Progenitor cell of endocrine pancreas (in vitro differentiated cells): Measurements from ENCODE around the gene NOL11. TPM values are rescaled to one million over a fixed set of nuclear protein-coding genes. Genes with fewer than 3 reads are reported as not detected.
A peak's percentile ranks its signal among the peaks of the same experiment; 100 is the strongest.

Experiments
- DNase-seq: peaks from one replicate; pipeline ENCODE4 v3.0.0; 2021; ENCODE audit warnings: low spot score; ENCODE audit not compliant: unreplicated experiment
- H3K27ac Mint-ChIP-seq: 2 replicates; pipeline ENCODE4 v1.8.0; 2021; ENCODE audit warnings: mild to moderate bottlenecking, moderate library complexity, mixed read lengths
- H3K27me3 Mint-ChIP-seq: 2 replicates; pipeline ENCODE4 v1.8.0; 2021; ENCODE audit warnings: mixed read lengths
- H3K36me3 Mint-ChIP-seq: 2 replicates; pipeline ENCODE4 v1.8.0; 2022; ENCODE audit warnings: mixed read lengths; ENCODE audit not compliant: insufficient read depth
- H3K4me1 Mint-ChIP-seq: 2 replicates; pipeline ENCODE4 v1.8.0; 2021; ENCODE audit warnings: low read depth, mixed read lengths
- H3K4me3 Mint-ChIP-seq: 2 replicates; pipeline ENCODE4 v1.8.0; 2021; ENCODE audit warnings: low read depth, mild to moderate bottlenecking, moderate library complexity, mixed read lengths
- H3K9me3 Mint-ChIP-seq: 2 replicates; pipeline ENCODE4 v1.8.0; 2021; ENCODE audit warnings: low read depth, mixed read lengths
- CTCF ChIP-seq: fragments of 200-600 bp; sonication (generic); IDR thresholded peaks from one replicate; pipeline ENCODE4 v1.5.0; 2021; ENCODE audit warnings: antibody characterized with exemption, mild to moderate bottlenecking; ENCODE audit not compliant: unreplicated experiment
- total RNA-seq: library from RNA; stranded (reverse); gene quantifications from 2 replicates; pipeline ENCODE4 v1.2.1, GENCODE V29; 2021

NOL11 gene
- total RNA-seq, 1 donor from 2014 or later = 63.0 TPM

GRCh38 chr17:67685351-67685750 is 32.4 kb upstream of the NOL11 start:
- DNase-seq = no peak
- Mint-ChIP-seq H3K4me1 (peaks cover 3% of the 10 kb centered on the region), H3K9me3 (no peaks in the 10 kb centered on the region), H3K27ac (no peak overlapping the region), H3K36me3 (no peaks in the 10 kb centered on the region), H3K27me3 (no peaks in the 10 kb centered on the region), H3K4me3 (no peak overlapping the region)
- TF ChIP-seq CTCF = no peak

GRCh38 chr17:67686241-67686640 is 31.5 kb upstream of the NOL11 start:
- H3K27ac Mint-ChIP-seq = no peak overlapping the region
- no peak for TF ChIP-seq CTCF
- no peak overlapping the region for H3K4me3 Mint-ChIP-seq
- H3K4me1 Mint-ChIP-seq = peaks cover 3% of the 10 kb centered on the region
- no peak for DNase-seq
- H3K27me3 Mint-ChIP-seq = no peaks in the 10 kb centered on the region
- H3K36me3 Mint-ChIP-seq = no peaks in the 10 kb centered on the region
- H3K9me3 Mint-ChIP-seq = no peaks in the 10 kb centered on the region

- Mint-ChIP-seq H3K27me3 (no peaks in the 10 kb centered on the region), H3K9me3 (no peaks in the 10 kb centered on the region), H3K27ac (peak overlapping the region; percentile 39), H3K4me3 (no peak overlapping the region), H3K4me1 (no peaks in the 10 kb centered on the region), H3K36me3 (peaks cover 5% of the 10 kb centered on the region)
- DNase-seq = no peak
- no peak for TF ChIP-seq CTCF
Observed at GRCh38 chr17:67687511-67687910, 30.2 kb upstream of the NOL11 start.

- H3K36me3 Mint-ChIP-seq = peaks cover 16% of the 10 kb centered on the region
- H3K9me3 Mint-ChIP-seq = no peaks in the 10 kb centered on the region
- no peak overlapping the region for H3K4me3 Mint-ChIP-seq
- H3K27ac Mint-ChIP-seq = no peak overlapping the region
- DNase-seq = peak; percentile 23
- no peaks in the 10 kb centered on the region for H3K4me1 Mint-ChIP-seq
- no peaks in the 10 kb centered on the region for H3K27me3 Mint-ChIP-seq
- TF ChIP-seq CTCF = peak; percentile 85
Observed at GRCh38 chr17:67689534-67690177, 28.1 kb upstream of the NOL11 start.

GRCh38 chr17:67693811-67694210 is 23.9 kb upstream of the NOL11 start:
- Mint-ChIP-seq H3K4me1 (peaks cover 8% of the 10 kb centered on the region), H3K36me3 (peaks cover 16% of the 10 kb centered on the region), H3K27ac (no peak overlapping the region), H3K27me3 (no peaks in the 10 kb centered on the region), H3K4me3 (no peak overlapping the region), H3K9me3 (no peaks in the 10 kb centered on the region)
- DNase-seq = no peak
- TF ChIP-seq CTCF = no peak
